SK-N-SH (cell line): ENCODE results near the gene MPPE1. TPM values are rescaled to one million over a fixed set of nuclear protein-coding genes. Genes with fewer than 3 reads are reported as not detected.

Experiments used
- CTCF ChIA-PET: fragments of 300-600, 350-600 bp; formaldehyde crosslinking; extraction: SDS; loops from one replicate; lab custom pipeline; 2021; lab: Yijun Ruan, JAX
- POLR2A ChIA-PET: fragments of 350-600 bp; sonication (Branson Sonifier 250); formaldehyde crosslinking; extraction: SDS; loops from one replicate; lab custom pipeline; 2020; ENCODE audit warnings: antibody characterized with exemption, inconsistent platforms; lab: Yijun Ruan, JAX
- DNase-seq: peaks from one replicate; pipeline ENCODE4 v3.0.0; 2012
- H2AFZ ChIP-seq: fragments of 200-600 bp; sonication (generic); 2 replicates; pipeline ENCODE4 v1.8.1; 2016; ENCODE audit warnings: antibody characterized with exemption, mild to moderate bottlenecking, low read depth
- H3F3A ChIP-seq: fragments of 200-600 bp; sonication (generic); replicated peaks from 2 replicates; pipeline ENCODE3; 2016; ENCODE audit warnings: antibody characterized with exemption, mild to moderate bottlenecking; ENCODE audit not compliant: insufficient read depth
- H3K27ac ChIP-seq, 2 experiments: fragments of 200-500 bp in 1 of 2; fragments of 200-600 bp in 1 of 2; sonication (Bioruptor generic) in 1 of 2; sonication (generic), shearing (Covaris generic) in 1 of 2; 2 replicates each; pipeline versions ENCODE4 v1.5.1 to v1.6.1; 2014 to 2016; ENCODE audit warnings: low read depth in 2 of 2, inconsistent platforms in 1 of 2, low read length in 1 of 2, mild to moderate bottlenecking in 1 of 2, mixed read lengths in 1 of 2
- H3K27me3 ChIP-seq: fragments of 200-600 bp; sonication (generic), shearing (Covaris generic); 2 replicates; pipeline ENCODE4 v1.6.1; 2016; ENCODE audit warnings: mixed run types; ENCODE audit not compliant: insufficient read depth
- H3K36me3 ChIP-seq, 2 experiments: fragments of 200-500 bp in 1 of 2; fragments of 200-600 bp in 1 of 2; sonication (Bioruptor generic) in 1 of 2; sonication (generic) in 1 of 2; replicated peaks in 1 of 2; 2 replicates each; pipeline versions ENCODE3 to v1.5.1; 2014 to 2016; ENCODE audit warnings: low read length in 1 of 2, mild to moderate bottlenecking in 1 of 2; ENCODE audit not compliant: insufficient read depth in 2 of 2, control insufficient read depth in 1 of 2
- H3K4me1 ChIP-seq, 2 experiments: fragments of 200-500 bp in 1 of 2; fragments of 200-600 bp in 1 of 2; sonication (Bioruptor generic) in 1 of 2; sonication (generic), shearing (Covaris generic) in 1 of 2; 2 replicates each; pipeline versions ENCODE4 v1.5.1 to v1.6.1; 2014 to 2016; ENCODE audit warnings: low read depth in 1 of 2, low read length in 1 of 2, mixed run types in 1 of 2; ENCODE audit not compliant: insufficient read depth in 2 of 2, control insufficient read depth in 1 of 2
- H3K4me2 ChIP-seq: fragments of 200-600 bp; sonication (generic), shearing (Covaris generic); 2 replicates; pipeline ENCODE4 v1.6.1; 2017; ENCODE audit warnings: mixed run types
- H3K4me3 ChIP-seq, 2 experiments: fragments of 200-500 bp in 1 of 2; fragments of 200-600 bp in 1 of 2; sonication (Bioruptor generic) in 1 of 2; sonication (generic), shearing (Covaris generic) in 1 of 2; 2 replicates each; pipeline versions ENCODE4 v1.5.1 to v1.8.1; 2014 to 2016; ENCODE audit warnings: low read depth in 2 of 2, inconsistent platforms in 1 of 2, low read length in 1 of 2, mild to moderate bottlenecking in 1 of 2, mixed read lengths in 1 of 2, moderate library complexity in 1 of 2
- H3K79me2 ChIP-seq: fragments of 200-600 bp; sonication (generic); 2 replicates; pipeline ENCODE4 v1.8.1; 2017; ENCODE audit warnings: mild to moderate bottlenecking; ENCODE audit not compliant: insufficient read depth
- H3K9ac ChIP-seq: fragments of 200-600 bp; sonication (generic); 2 replicates; pipeline ENCODE4 v1.6.1; 2017; ENCODE audit warnings: mixed run types
- H3K9me2 ChIP-seq: fragments of 200-600 bp; sonication (generic); 2 replicates; pipeline ENCODE4 v1.6.1; 2017; ENCODE audit warnings: mixed run types
- H3K9me3 ChIP-seq: fragments of 200-600 bp; sonication (generic); 2 replicates; pipeline ENCODE4 v1.6.1; 2017; ENCODE audit warnings: mixed run types, mild to moderate bottlenecking, moderate library complexity
- H4K20me1 ChIP-seq: fragments of 200-600 bp; sonication (generic); 2 replicates; pipeline ENCODE4 v1.6.1; 2017; ENCODE audit warnings: mild to moderate bottlenecking, mixed run types; ENCODE audit not compliant: insufficient read depth
- CHD2 ChIP-seq: fragments of 150-350 bp; IDR thresholded peaks from 2 replicates; pipeline ENCODE4 v1.6.1; 2018; ENCODE audit warnings: low read length; ENCODE audit not compliant: partially characterized antibody
- CTCF ChIP-seq: fragments of 200-600 bp; sonication (generic); IDR thresholded peaks from 2 replicates; pipeline ENCODE4 v1.6.1; 2017; ENCODE audit warnings: antibody characterized with exemption, mild to moderate bottlenecking, moderate library complexity
- EZH2phosphoT487 ChIP-seq: fragments of 200-600 bp; sonication (generic); IDR thresholded peaks from 2 replicates; pipeline ENCODE4 v1.6.1; 2017; ENCODE audit warnings: low read depth, mixed run types, mild to moderate bottlenecking, antibody characterized with exemption, moderate library complexity, borderline replicate concordance
- FOSL2 ChIP-seq: IDR thresholded peaks from 2 replicates; pipeline ENCODE4 v1.4.0; 2012; ENCODE audit warnings: low read depth, mild to moderate bottlenecking, moderate library complexity, borderline replicate concordance
- GABPA ChIP-seq: IDR thresholded peaks from 2 replicates; pipeline ENCODE4 v1.4.0; 2012; ENCODE audit warnings: low read depth, mild to moderate bottlenecking
- GATA2 ChIP-seq: sonication (generic); formaldehyde crosslinking; IDR thresholded peaks from 2 replicates; pipeline ENCODE4 v1.5.0; 2020; ENCODE audit warnings: mild to moderate bottlenecking, missing genetic modification reagents
- IRF3 ChIP-seq: fragments of 150-350 bp; IDR thresholded peaks from 2 replicates; pipeline ENCODE4 v1.6.1; 2016; ENCODE audit warnings: mild to moderate bottlenecking, low read depth, low read length
- MAX ChIP-seq: IDR thresholded peaks from 2 replicates; pipeline ENCODE4 v1.4.0; 2012; ENCODE audit warnings: low read depth
- MEF2A ChIP-seq: IDR thresholded peaks from 2 replicates; pipeline ENCODE4 v1.4.0; 2012; ENCODE audit warnings: low read depth, borderline replicate concordance
- NFIC ChIP-seq: IDR thresholded peaks from 2 replicates; pipeline ENCODE4 v1.4.0; 2012; ENCODE audit warnings: borderline replicate concordance
- POLR2AphosphoS5 ChIP-seq: IDR thresholded peaks from 2 replicates; pipeline ENCODE4 v1.6.1; 2012; ENCODE audit warnings: low read depth, low read length
- RCOR1 ChIP-seq: fragments of 150-350 bp; IDR thresholded peaks from 2 replicates; pipeline ENCODE4 v1.6.1; 2017; ENCODE audit warnings: antibody characterized with exemption, low read length
- RFX5 ChIP-seq: IDR thresholded peaks from 2 replicates; pipeline ENCODE4 v1.6.1; 2012; ENCODE audit warnings: mild to moderate bottlenecking, improper control_type of control experiment, low read length
- TAF1 ChIP-seq: IDR thresholded peaks from 2 replicates; pipeline ENCODE4 v1.6.1; 2012; ENCODE audit warnings: low read depth, mild to moderate bottlenecking, low read length, moderate library complexity, borderline replicate concordance
- TCF12 ChIP-seq: IDR thresholded peaks from 2 replicates; pipeline ENCODE4 v1.4.0; 2012
- ZBTB33 ChIP-seq: IDR thresholded peaks from 2 replicates; pipeline ENCODE4 v1.4.0; 2012; ENCODE audit warnings: low read depth, borderline replicate concordance
- whole genome bisulfite sequencing: methylation state at CpG from one replicate; pipeline ENCODE4 v1.1.6; 2017; ENCODE audit warnings: low lambda C conversion rate; 5-methylcytosine and 5-hydroxymethylcytosine counted together
- polyA plus RNA-seq, 3 experiments: library from polyadenylated mRNA; depleted of rRNA; stranded (reverse); fragments of >200 nt; gene quantifications; 2 replicates each; pipeline ENCODE4 v1.2.3, GENCODE V29; 2012

Gene MPPE1
- polyA plus RNA-seq, 1 of the 3 experiments (the other 2 are of a cell fraction) = 13.2 TPM

GRCh38 chr18:11944786-11945185 lies 36.7 kb upstream of the MPPE1 start:
- DNase-seq = no peak
- no peak overlapping the region for H2AFZ ChIP-seq
- H3K9me2 ChIP-seq = no peaks in the 10 kb centered on the region
- no peaks in the 10 kb centered on the region for H3K36me3 ChIP-seq
- H3K27me3 ChIP-seq = no peaks in the 10 kb centered on the region
- H3K9ac ChIP-seq = no peak overlapping the region
- no peaks in the 10 kb centered on the region for H3K4me1 ChIP-seq
- no peaks in the 10 kb centered on the region for H4K20me1 ChIP-seq
- TF ChIP-seq MAX (no peak), GATA2 (CRISPR knock-in tag) (no peak), CTCF (no peak), CHD2 (no peak), GABPA (no peak), MEF2A (no peak), ZBTB33 (no peak), EZH2phosphoT487 (no peak), RCOR1 (no peak), TCF12 (no peak), NFIC (no peak), POLR2AphosphoS5 (no peak), TAF1 (no peak), RFX5 (no peak), IRF3 (no peak), FOSL2 (no peak)
- CTCF ChIA-PET = interaction anchor here (1.0 to 2.1 kb wide), 2 partner anchors 50 to 94 kb away, joined by 3 to 8 read pairs; no protein-coding TSS in a partner anchor
- H3K4me2 ChIP-seq = no peak overlapping the region
- no peaks in the 10 kb centered on the region for H3K9me3 ChIP-seq
- 50% methylated on average over 5 of the region's 5 CpGs for WGBS
- POLR2A ChIA-PET = no interaction called here
- no peak overlapping the region for H3K4me3 ChIP-seq
- no peaks in the 10 kb centered on the region for H3F3A ChIP-seq
- no peak overlapping the region for H3K27ac ChIP-seq
- H3K79me2 ChIP-seq = no peaks in the 10 kb centered on the region
